Retinal pigment epithelial cell (primary cell): ENCODE measurements around the gene KHSRP.

Experiments
- DNase-seq: peaks from one replicate; pipeline ENCODE4 v3.0.0-alpha.2; 2010; ENCODE audit warnings: low read depth
- H3K4me3 ChIP-seq: 2 replicates; pipeline ENCODE4 v1.5.1; 2011; ENCODE audit warnings: mild to moderate bottlenecking, low read length, control low read depth, moderate library complexity
- CTCF ChIP-seq: conservative IDR thresholded peaks from 2 replicates; pipeline ENCODE4 v1.5.1; 2011; ENCODE audit warnings: low read depth, low read length, control low read depth, inconsistent platforms

Gene KHSRP

GRCh38 chr19:6374711-6375410 is 49.8 kb downstream of the KHSRP start:
- H3K4me3 ChIP-seq, result no peak overlapping the region
- DNase-seq, result no peak
- TF ChIP-seq CTCF, result no peak

- H3K4me3 ChIP-seq, result no peak overlapping the region
- DNase-seq, result no peak
These were observed 50.4 kb downstream of the KHSRP start for GRCh38 chr19:6374161-6374709.

GRCh38 chr19:6373813-6374108 is 50.9 kb downstream of the KHSRP start:
- no peak for TF ChIP-seq CTCF
- DNase-seq, result no peak
- H3K4me3 ChIP-seq, result peak overlapping the region; percentile 52

More at GRCh38 chr19:6374161-6374709, 50.4 kb downstream of the KHSRP start:
- TF ChIP-seq CTCF, result no peak

GRCh38 chr19:6373096-6373812 is 51.4 kb downstream of the KHSRP start:
- DNase-seq, result peak; percentile 87
- H3K4me3 ChIP-seq, result peak overlapping the region; percentile 69
- no peak for TF ChIP-seq CTCF

GRCh38 chr19:6372594-6373095 is 52.0 kb downstream of the KHSRP start, which contains the start of gene ALKBH7:
ALKBH7 (plus strand) TSS chr19:6372794; CDS start chr19:6372821, 27 bp downstream.
- DNase-seq, result peak; percentile 100
- H3K4me3 ChIP-seq, result peak within 1 kb of the TSS; percentile 69
- no peak for TF ChIP-seq CTCF

DNA sequence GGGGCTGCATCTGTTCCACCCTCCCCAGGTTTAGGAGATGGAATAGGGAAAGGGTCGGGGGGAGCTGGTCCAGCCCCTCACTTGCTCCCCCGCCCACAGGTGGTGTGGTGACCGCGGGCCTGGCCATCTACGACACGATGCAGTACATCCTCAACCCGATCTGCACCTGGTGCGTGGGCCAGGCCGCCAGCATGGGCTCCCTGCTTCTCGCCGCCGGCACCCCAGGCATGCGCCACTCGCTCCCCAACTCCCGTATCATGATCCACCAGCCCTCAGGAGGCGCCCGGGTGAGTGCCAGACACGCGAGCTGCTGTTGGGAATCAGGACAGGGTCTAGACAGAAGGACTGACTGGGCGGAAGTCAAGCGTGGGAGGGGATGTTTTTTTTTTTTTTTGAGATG is 60.3 kb downstream of the KHSRP start:
- no peak overlapping the region for H3K4me3 ChIP-seq
- no peak for TF ChIP-seq CTCF
- no peak for DNase-seq
